GM19455 (cell line): ENCODE results near the gene DAG1.

ENCODE experiments used
- ATAC-seq: cut with Tn5 transposase; IDR thresholded peaks from one replicate; pipeline ENCODE4 v1.9.1; 2021; ENCODE audit not compliant: unreplicated experiment

The DAG1 gene

GRCh38 chr3:49552087-49552486 is 82.0 kb downstream of the DAG1 start:
- ATAC-seq, result no peak

- no peak for ATAC-seq
These were observed 83.2 kb downstream of the DAG1 start for GRCh38 chr3:49553324-49553691.

DNA sequence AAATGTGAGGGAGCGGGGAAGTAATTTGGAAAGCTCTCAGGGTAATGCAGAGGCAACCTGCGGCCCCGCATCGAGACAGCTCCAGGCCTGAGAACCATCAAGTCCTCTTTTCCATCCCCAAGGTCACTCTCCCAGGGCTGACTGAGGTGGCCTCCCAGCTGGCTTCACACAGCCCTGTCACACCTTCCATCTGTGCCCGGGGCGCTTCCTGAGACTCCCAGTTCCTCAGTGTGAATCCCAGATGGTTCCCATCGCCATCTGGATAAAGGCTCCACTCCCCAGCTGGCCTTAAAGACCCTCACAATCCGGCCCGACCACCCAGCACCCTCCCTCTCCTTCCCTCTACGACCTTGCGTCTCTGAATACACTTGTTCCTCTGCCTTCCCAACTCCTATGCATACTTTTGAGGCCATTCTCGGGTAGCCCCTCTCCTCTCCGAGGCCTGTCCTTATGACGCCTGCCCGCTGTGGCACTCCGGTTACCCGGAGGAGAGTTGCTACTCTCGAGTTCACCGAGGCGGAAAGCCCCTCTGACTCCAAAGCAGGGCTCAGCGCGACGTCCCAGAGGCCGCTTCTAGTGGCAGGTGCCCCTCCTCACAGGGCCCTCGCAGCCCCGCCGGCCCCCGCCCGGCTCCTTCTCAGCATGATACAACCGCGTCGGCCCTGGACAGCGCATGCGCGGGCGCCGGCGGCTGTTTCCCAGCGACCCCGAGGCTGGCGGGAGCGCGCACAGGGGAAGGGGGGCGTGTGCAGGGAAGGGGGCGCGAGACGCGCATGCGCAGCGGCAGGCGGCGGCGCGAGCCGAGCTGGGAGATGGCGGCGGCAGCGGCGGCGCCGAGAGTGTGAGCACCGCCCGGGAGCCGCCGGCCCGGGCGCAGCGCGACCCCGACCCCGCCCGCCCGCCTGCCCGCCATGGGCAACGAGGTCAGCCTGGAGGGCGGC is 83.9 kb downstream of the DAG1 start, which contains the start of gene BSN:
Gene BSN (plus strand): TSS at position 786 of the 941 bp plus-strand sequence. CDS start 126 bp downstream, at position 912.
- ATAC-seq, result peak; percentile 70

DNA sequence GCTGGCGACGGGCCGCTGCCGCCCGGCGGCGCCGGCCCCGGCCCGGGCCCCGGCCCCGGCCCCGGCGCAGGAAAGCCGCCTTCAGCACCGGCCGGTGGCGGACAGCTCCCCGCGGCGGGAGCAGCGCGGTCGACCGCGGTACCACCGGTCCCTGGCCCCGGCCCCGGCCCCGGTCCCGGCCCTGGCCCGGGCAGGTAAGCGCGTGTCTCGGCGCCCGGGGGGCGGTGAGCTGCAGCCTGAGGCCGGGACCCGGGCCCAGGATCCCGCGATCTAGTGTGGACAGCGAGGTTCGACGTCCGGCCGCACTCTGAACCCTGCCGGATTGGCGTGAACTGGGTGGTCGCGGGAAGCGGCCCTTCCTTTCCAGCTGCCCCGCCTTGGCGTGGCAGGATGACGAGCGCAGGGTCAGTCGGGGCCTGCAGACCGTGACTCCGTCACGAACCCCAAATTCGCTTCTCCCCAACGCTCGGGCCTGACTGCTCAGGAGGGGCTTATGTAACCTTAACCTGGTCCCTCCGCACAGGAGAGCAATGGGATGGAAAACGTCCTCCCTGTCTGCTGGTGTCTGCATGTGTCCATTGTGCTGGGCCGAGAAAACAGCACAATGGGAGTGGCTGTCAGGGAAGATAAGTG is 84.7 kb downstream of the DAG1 start:
- ATAC-seq, result peak; percentile 42

GRCh38 chr3:49556500-49557275 is 86.6 kb downstream of the DAG1 start:
- no peak for ATAC-seq

- no peak for ATAC-seq
These were observed 93.0 kb downstream of the DAG1 start for GRCh38 chr3:49563040-49563578.

- no peak for ATAC-seq
These were observed 93.7 kb downstream of the DAG1 start for GRCh38 chr3:49563766-49564165.

DNA sequence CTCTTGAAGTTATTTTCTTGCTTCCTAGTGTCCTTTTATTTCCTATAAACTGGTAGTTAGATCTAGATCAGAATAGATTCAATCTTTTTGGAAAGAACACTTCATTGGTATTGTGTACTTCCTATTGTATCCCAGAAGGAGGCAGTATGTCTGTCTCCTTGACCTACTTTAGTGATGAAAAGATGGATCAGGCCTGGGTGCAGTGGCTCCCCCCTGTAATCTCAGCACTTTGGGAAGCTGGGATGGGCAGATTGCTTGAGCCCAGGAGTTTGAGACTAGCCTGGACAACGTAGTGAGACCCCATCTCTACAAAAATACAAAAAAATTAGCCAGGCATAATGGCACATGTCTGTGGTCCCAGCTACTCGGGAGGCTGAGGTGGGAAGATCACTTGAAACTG is 96.2 kb downstream of the DAG1 start:
- no peak for ATAC-seq

DNA sequence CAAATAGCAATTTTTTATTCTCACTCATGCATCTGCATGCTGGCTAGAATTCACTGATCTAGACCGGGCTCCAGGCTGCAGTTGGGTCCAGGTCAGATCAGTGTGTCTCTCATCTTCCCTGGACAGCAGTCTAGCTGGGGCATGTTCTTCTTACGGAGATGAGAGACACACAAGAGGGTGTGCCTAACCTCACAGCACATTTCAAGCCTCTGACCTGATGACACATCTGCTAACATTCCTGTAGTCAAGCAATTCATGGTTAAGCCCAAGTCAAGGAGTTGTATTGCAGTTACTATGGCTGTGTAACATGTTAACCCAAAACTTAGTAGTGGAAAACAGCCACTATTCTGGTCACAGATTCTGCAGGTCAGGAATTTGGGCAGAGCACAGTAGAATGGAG is 97.3 kb downstream of the DAG1 start:
- ATAC-seq, result no peak

GRCh38 chr3:49568965-49569364 is 98.9 kb downstream of the DAG1 start:
- no peak for ATAC-seq

DNA sequence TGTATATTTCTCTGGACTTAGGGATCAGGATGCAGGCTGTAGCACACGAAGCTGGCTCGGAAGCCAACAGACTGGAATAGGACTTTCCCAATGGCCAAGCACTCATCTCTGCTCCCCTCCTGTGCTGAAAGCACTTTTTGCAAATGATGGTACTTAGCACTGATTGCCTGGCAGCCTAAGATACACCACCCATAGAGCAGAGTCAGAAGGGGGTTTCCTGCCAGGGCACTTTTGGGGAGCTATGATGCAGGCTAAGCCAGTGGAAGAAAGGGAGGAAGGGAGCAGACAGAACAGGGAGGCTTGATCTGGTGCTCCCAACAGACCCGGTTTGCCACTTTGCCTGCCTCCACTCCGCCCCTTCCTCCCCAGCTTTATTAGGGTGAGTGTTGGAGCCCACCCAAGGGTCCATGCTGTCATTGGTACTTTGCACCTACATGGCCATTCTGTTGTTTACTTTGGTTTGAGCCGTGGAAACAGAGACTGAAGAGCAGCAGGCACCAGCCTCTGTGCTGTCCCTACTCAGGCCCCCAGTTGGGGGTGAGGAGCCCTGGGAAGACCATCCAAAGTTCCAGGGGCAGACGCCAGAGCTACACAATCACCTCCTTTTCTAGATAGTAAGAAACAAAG is 100.1 kb downstream of the DAG1 start:
- ATAC-seq, result no peak

DNA sequence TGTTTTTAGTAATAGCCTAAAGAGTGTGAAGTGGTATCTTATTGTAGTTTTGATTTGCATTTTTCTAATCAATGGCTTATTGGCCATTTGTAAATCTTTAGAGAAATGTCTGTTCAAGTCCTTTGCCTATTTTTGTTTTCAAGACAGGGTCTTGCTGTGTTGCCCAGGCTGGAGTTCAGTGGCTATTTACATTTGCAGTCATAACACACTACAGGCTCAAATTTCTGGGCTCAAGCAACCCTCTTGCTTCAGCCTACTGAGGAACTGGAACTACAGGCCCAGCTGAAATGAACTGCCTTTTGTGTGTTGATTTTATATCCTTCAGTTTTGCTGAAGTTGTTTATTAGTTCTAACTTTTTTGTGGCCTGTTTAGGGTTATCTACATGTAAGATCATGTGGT is 112.1 kb downstream of the DAG1 start:
- no peak for ATAC-seq
